H1 (cell line): ENCODE measurements around the gene FITM1. TPM values are rescaled to one million over a fixed set of nuclear protein-coding genes. Genes with fewer than 3 reads are reported as not detected.

Experiments
- JUND ChIP-seq: IDR thresholded peaks from 2 replicates; pipeline ENCODE4 v1.6.1; 2011; ENCODE audit warnings: mild to moderate bottlenecking, improper control_type of control experiment, low read length
- KDM1A ChIP-seq: fragments of 200-600, 300-600 bp; sonication (generic); IDR thresholded peaks from 2 replicates; pipeline ENCODE4 v1.7.1; 2016; ENCODE audit warnings: mild to moderate bottlenecking, low read length, borderline replicate concordance
- MAFK ChIP-seq: IDR thresholded peaks from 2 replicates; pipeline ENCODE4 v1.6.1; 2012; ENCODE audit warnings: low read depth, mild to moderate bottlenecking, improper control_type of control experiment, low read length
- SIRT6 ChIP-seq: IDR thresholded peaks from one replicate; pipeline ENCODE4 v1.7.1; 2012; ENCODE audit warnings: low read length, inconsistent platforms
- TEAD4 ChIP-seq: IDR thresholded peaks from 2 replicates; pipeline ENCODE4 v1.6.1; 2012; ENCODE audit warnings: low read depth, low read length, inconsistent platforms, mixed read lengths
- polyA plus RNA-seq, 7 experiments: library from polyadenylated mRNA; depleted of rRNA in 3 of 7; stranded (reverse) in 5 of 7; unstranded in 2 of 7; fragments of >200 nt in 5 of 7; fragments of 200-250 nt in 2 of 7; gene quantifications; 1 replicate in 5 of 7; 2 replicates in 1 of 7; 4 replicates in 1 of 7; pipeline versions ENCODE4 v1.2.1 to v1.2.3, GENCODE V29; 2011 to 2013; ENCODE audit warnings: missing spikeins in 2 of 7, mixed read lengths in 2 of 7
- total RNA-seq: library from RNA; stranded (reverse); fragmentation: NEBNext Ultra II Directional; extraction: Animal tissue kit (Norgen Biotek cat#: 25700); gene quantifications from 2 replicates; pipeline ENCODE4 v1.2.1, GENCODE V29; 2021

The FITM1 gene
- total and polyA plus RNA-seq, 2 of the 8 experiments (the other 6 are each of a cell fraction or from before 2014, with no cell fraction given) = 0.53 to 0.76 TPM

GRCh38 chr14:24149302-24149969, 19.0 kb downstream of the FITM1 start (continued):
- TF ChIP-seq KDM1A = no peak
- no peak for TF ChIP-seq SIRT6
- TF ChIP-seq TEAD4 = no peak
- TF ChIP-seq JUND = no peak
- no peak for TF ChIP-seq MAFK
- TF ChIP-seq, all 59 proteins: peak for 0
